SJCRH30 (cell line): Measurements from ENCODE around the gene INO80D. TPM values are rescaled to one million over a fixed set of nuclear protein-coding genes. Genes with fewer than 3 reads are reported as not detected.
"Not testable (repeated sequence)": the region's sequence is repeated elsewhere in the genome, so short reads cannot be mapped to it uniquely, and the experiment has no call there.

Source experiments
- DNase-seq, 2 experiments: peaks; one replicate each; pipeline ENCODE4 v3.0.0-alpha.2; 2015 to 2020
- H3K27ac ChIP-seq: fragments of 250-450 bp; sonication (Bioruptor Pico); 2 replicates; pipeline ENCODE4 v1.5.1; 2020; ENCODE audit warnings: mild to moderate bottlenecking, moderate library complexity
- H3K27me3 ChIP-seq: fragments of 250-450 bp; sonication (Bioruptor Pico); 2 replicates; pipeline ENCODE4 v1.5.1; 2020; ENCODE audit warnings: mild to moderate bottlenecking, moderate library complexity
- H3K36me3 ChIP-seq: fragments of 250-450 bp; sonication (Bioruptor Pico); 2 replicates; pipeline ENCODE4 v1.5.1; 2020; ENCODE audit warnings: mild to moderate bottlenecking, moderate library complexity
- H3K4me1 ChIP-seq: fragments of 250-450 bp; sonication (Bioruptor Pico); 2 replicates; pipeline ENCODE4 v1.5.1; 2020; ENCODE audit warnings: mild to moderate bottlenecking, moderate library complexity
- H3K4me3 ChIP-seq: fragments of 250-450 bp; sonication (Bioruptor Pico); 2 replicates; pipeline ENCODE4 v1.5.1; 2020; ENCODE audit warnings: mild to moderate bottlenecking, moderate library complexity
- H3K9me3 ChIP-seq: fragments of 250-450 bp; sonication (Bioruptor Pico); replicated peaks from 2 replicates; pipeline ENCODE4 v1.5.1; 2020; ENCODE audit warnings: mild to moderate bottlenecking, moderate library complexity
- total RNA-seq: library from RNA; depleted of rRNA; stranded (reverse); fragments of >200 nt; shearing (Covaris generic); gene quantifications from 2 replicates; pipeline ENCODE4 v1.2.3, GENCODE V29; 2014

The INO80D gene
- total RNA-seq, 1 experiment from 2014 or later: 8.1 TPM

- H3K9me3 ChIP-seq: no peaks in the 10 kb centered on the region
- no peaks in the 10 kb centered on the region for H3K27me3 ChIP-seq
- no peaks in the 10 kb centered on the region for H3K4me1 ChIP-seq
- H3K4me3 ChIP-seq: no peak overlapping the region
- H3K27ac ChIP-seq: no peak overlapping the region
- no peak for DNase-seq
- no peaks in the 10 kb centered on the region; the same call in 1 of the 2 replicates for H3K36me3 ChIP-seq
Measured at GRCh38 chr2:206095536-206096332, 9.8 kb upstream of the INO80D start.

GRCh38 chr2:206092297-206092696 is 6.3 kb upstream of the INO80D start:
- no peak for DNase-seq
- Histone ChIP-seq H3K27ac (no peak overlapping the region), H3K4me1 (no peaks in the 10 kb centered on the region), H3K36me3 (no peaks in the 10 kb centered on the region; the same call in 1 of the 2 replicates), H3K27me3 (no peaks in the 10 kb centered on the region), H3K4me3 (no peak overlapping the region), H3K9me3 (no peaks in the 10 kb centered on the region)

GRCh38 chr2:206088248-206088647 is 2.3 kb upstream of the INO80D start:
- Histone ChIP-seq H3K9me3 (no peaks in the 10 kb centered on the region), H3K27me3 (no peaks in the 10 kb centered on the region), H3K4me1 (no peaks in the 10 kb centered on the region), H3K27ac (no peak overlapping the region), H3K4me3 (no peak overlapping the region), H3K36me3 (no peaks in the 10 kb centered on the region; the same call in 1 of the 2 replicates)
- DNase-seq: no peak

- Histone ChIP-seq H3K9me3 (no peaks in the 10 kb centered on the region), H3K4me1 (no peaks in the 10 kb centered on the region), H3K27ac (peak overlapping the region; percentile 88; the same call in 1 of the 2 replicates), H3K36me3 (no peaks in the 10 kb centered on the region), H3K4me3 (peak overlapping the region; percentile 75), H3K27me3 (no peaks in the 10 kb centered on the region)
- peak in 1 of 2 experiments; percentile 46 for DNase-seq
Measured at GRCh38 chr2:206086716-206087350, 859 bp upstream of the INO80D start.

- peak overlapping the region; percentile 75 for H3K4me3 ChIP-seq
- H3K9me3 ChIP-seq: no peaks in the 10 kb centered on the region
- H3K27ac ChIP-seq: peak overlapping the region; percentile 82
- no peaks in the 10 kb centered on the region for H3K27me3 ChIP-seq
- no peaks in the 10 kb centered on the region for H3K4me1 ChIP-seq
- no peaks in the 10 kb centered on the region for H3K36me3 ChIP-seq
- peak; percentile 45 to 57 for DNase-seq
Measured at GRCh38 chr2:206084870-206085741, 868 bp downstream of the INO80D start.

GRCh38 chr2:206084439-206084869 is 1.5 kb downstream of the INO80D start:
- DNase-seq: peak; percentile 85 to 89
- H3K9me3 ChIP-seq: no peaks in the 10 kb centered on the region

GRCh38 chr2:206083602-206084438 is 2.2 kb downstream of the INO80D start:
- Histone ChIP-seq H3K9me3 (no peaks in the 10 kb centered on the region), H3K4me1 (no peaks in the 10 kb centered on the region), H3K36me3 (no peaks in the 10 kb centered on the region), H3K27me3 (no peaks in the 10 kb centered on the region), H3K4me3 (peak overlapping the region; percentile 75), H3K27ac (peak overlapping the region; percentile 82)
- DNase-seq: peak in 1 of 2 experiments; percentile 24

More at GRCh38 chr2:206084439-206084869, 1.5 kb downstream of the INO80D start:
- peak overlapping the region; percentile 82 for H3K27ac ChIP-seq
- H3K4me3 ChIP-seq: peak overlapping the region; percentile 75
- no peaks in the 10 kb centered on the region for H3K27me3 ChIP-seq
- H3K36me3 ChIP-seq: no peaks in the 10 kb centered on the region
- no peaks in the 10 kb centered on the region for H3K4me1 ChIP-seq

- no peak for DNase-seq
- Histone ChIP-seq H3K27me3 (no peaks in the 10 kb centered on the region), H3K36me3 (no peaks in the 10 kb centered on the region), H3K4me1 (no peaks in the 10 kb centered on the region), H3K27ac (no peak overlapping the region), H3K9me3 (no peaks in the 10 kb centered on the region), H3K4me3 (no peak overlapping the region)
Measured at GRCh38 chr2:206082298-206082843, 3.6 kb downstream of the INO80D start.

- no peaks in the 10 kb centered on the region for H3K9me3 ChIP-seq
- no peaks in the 10 kb centered on the region for H3K4me1 ChIP-seq
- no peaks in the 10 kb centered on the region for H3K36me3 ChIP-seq
- H3K4me3 ChIP-seq: no peak overlapping the region
- no peak for DNase-seq
- H3K27ac ChIP-seq: no peak overlapping the region
- H3K27me3 ChIP-seq: no peaks in the 10 kb centered on the region
Measured at GRCh38 chr2:206080927-206081326, 5.0 kb downstream of the INO80D start.

GRCh38 chr2:206079699-206080465 is 6.1 kb downstream of the INO80D start:
- Histone ChIP-seq H3K4me1 (no peaks in the 10 kb centered on the region), H3K36me3 (no peaks in the 10 kb centered on the region), H3K9me3 (no peaks in the 10 kb centered on the region), H3K27ac (no peak overlapping the region), H3K4me3 (no peak overlapping the region), H3K27me3 (no peaks in the 10 kb centered on the region)
- DNase-seq: peak in 1 of 2 experiments; percentile 20

- not testable (repeated sequence) for H3K36me3 ChIP-seq, H3K9me3 ChIP-seq, H3K4me3 ChIP-seq, H3K27me3 ChIP-seq, H3K4me1 ChIP-seq, DNase-seq, H3K27ac ChIP-seq
Measured at GRCh38 chr2:206077879-206078278, 8.1 kb downstream of the INO80D start.

GRCh38 chr2:206075113-206075512 is 10.9 kb downstream of the INO80D start:
- no peaks in the 10 kb centered on the region for H3K27me3 ChIP-seq

GRCh38 chr2:206071807-206072206 is 14.2 kb downstream of the INO80D start:
- H3K36me3 ChIP-seq: 0 out of 2 replicates have a peak, but pooled peaks cover 2% of the 10 kb centered on the region
- H3K27me3 ChIP-seq: no peaks in the 10 kb centered on the region
- no peak for DNase-seq
- H3K4me1 ChIP-seq: no peaks in the 10 kb centered on the region
- H3K9me3 ChIP-seq: no peaks in the 10 kb centered on the region
- no peak overlapping the region for H3K27ac ChIP-seq
- H3K4me3 ChIP-seq: no peak overlapping the region

More at GRCh38 chr2:206075113-206075512, 10.9 kb downstream of the INO80D start:
- no peak overlapping the region for H3K27ac ChIP-seq
- H3K9me3 ChIP-seq: no peaks in the 10 kb centered on the region
- H3K4me3 ChIP-seq: no peak overlapping the region
- DNase-seq: no peak
- H3K4me1 ChIP-seq: no peaks in the 10 kb centered on the region
- no peaks in the 10 kb centered on the region for H3K36me3 ChIP-seq
